ENCODE data around the gene MRPL42. TPM values are rescaled to one million over a fixed set of nuclear protein-coding genes. Genes with fewer than 3 reads are reported as not detected.
"Not testable (repeated sequence)": the region's sequence is repeated elsewhere in the genome, so short reads cannot be mapped to it uniquely, and the experiment has no call there.

Gene MRPL42
- total RNA-seq, 1 donor from 2014 or later = 45.5 TPM

DNA sequence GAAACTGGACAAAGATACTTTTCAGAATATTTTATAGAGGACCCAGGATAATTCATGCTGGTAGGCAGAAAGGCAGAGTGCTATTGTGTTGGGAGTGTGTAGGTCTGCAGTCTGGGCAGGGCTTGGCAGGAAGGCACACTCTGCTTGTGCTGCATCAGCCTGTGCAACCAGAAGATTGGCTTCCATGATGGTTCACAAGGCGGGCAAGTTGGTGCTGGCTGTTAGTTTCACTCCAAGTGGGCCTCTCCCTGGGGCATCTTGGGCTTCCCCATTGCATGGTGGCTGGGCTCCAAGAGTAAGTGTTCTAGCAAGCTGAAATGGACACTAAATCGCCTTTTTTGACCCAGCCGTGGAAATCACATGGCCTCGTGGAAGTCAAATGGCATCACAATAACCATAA lies 23.7 kb upstream of the MRPL42 start:
- DNase-seq (ENCODE audit: low spot score) = no peak

DNA sequence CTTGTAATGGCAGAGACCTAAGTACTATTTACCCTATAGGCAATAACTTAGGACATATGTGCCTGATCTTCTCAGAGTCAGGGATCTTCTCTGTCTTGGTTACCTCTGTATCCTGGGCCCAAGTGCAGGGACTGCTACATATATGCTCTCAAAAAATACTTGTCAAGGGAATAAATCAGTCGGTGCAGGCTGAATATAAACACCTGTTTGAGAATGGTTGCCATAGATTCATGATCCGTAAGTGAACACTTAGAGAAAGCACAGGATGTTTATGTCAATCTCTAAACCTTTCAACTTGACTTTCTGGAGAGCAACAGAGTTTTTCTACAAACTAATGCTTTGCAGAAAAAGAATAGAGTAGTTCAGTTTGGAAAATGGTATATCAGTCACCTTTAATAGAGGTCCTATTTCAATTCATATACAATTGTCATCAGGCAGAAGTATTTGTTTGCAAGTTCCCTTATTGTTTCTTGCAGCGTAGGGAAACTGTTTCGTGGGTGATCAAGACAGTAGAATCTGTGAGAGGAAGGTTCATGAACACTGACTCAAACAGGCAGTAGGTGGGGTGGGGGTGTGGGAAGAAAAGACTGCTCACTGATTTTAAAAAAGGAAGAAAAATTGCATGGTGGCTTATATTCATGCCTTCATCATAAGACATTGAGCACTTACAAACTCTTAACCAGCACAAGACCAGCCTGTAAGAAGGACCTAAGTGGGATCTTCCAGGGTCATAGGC lies 19.6 kb upstream of the MRPL42 start:
- DNase-seq (ENCODE audit: low spot score) = no peak

DNA sequence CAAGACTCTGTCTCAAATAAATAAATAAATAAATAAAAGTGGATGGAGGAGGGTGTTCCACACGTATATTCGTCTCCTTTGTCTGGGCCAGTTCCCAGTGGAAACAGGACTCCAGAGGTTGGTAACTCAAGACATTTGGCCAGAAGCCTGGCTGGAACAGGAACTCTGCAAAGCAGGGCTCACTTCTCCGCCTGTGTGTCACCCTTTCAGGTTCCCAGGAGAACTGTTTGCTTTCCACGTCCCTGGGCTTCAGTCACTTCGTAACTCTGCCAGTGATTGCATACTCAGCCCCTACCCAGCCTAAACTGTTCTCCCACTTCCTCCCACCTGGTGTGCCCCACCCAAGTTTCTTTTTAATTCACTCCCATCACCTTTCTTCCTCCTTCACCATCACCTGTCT lies 18.5 kb upstream of the MRPL42 start:
- no peak for DNase-seq (ENCODE audit: low spot score)

DNA sequence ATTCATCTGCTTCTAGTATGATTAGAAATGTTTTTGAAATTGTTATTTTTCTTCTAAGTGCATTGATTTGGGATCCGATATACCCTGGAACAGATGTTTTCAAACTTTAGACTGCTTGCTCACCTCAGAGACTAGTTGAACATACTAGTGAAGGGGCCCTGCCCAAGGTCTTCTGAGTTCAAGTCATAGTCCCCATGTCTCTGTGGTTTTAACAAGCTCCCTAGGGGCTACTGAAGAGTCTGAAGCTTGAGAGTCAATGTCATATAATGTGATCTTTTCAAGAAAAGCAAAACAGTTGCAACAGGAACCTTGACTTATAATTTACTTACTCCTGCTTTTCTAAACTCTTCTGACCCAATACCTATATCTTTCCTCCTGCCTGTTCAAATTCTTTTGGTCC lies 18.0 kb upstream of the MRPL42 start:
- DNase-seq (ENCODE audit: low spot score) = no peak

GRCh38 chr12:93451423-93452158 lies 15.7 kb upstream of the MRPL42 start:
- DNase-seq (ENCODE audit: low spot score) = no peak

GRCh38 chr12:93453633-93454032 lies 13.7 kb upstream of the MRPL42 start:
- no peak for DNase-seq (ENCODE audit: low spot score)

DNA sequence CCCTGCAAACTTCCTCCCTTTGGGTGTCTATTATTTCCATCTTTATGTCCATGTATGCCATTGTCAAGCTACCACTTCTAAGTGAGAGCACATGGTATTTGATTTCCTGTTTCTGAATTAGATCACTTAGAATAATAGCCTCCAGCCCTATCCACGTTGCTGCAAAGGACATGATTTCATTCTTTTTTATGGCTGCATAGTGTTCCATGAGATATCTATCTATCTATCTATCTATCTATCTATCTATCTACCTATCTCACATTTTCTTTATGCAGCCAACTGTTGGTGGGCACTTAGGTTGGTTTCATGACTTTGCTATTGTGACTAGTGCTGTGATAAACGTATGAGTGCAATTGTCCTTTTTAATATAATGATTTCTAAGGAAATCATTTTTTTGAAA lies 11.2 kb upstream of the MRPL42 start:
- no peak for DNase-seq (ENCODE audit: low spot score)

- no peak for DNase-seq (ENCODE audit: low spot score)
Observed at GRCh38 chr12:93459097-93459496, 8.2 kb upstream of the MRPL42 start.

- no peak for DNase-seq (ENCODE audit: low spot score)
Observed at GRCh38 chr12:93460003-93460402, 7.3 kb upstream of the MRPL42 start.

DNA sequence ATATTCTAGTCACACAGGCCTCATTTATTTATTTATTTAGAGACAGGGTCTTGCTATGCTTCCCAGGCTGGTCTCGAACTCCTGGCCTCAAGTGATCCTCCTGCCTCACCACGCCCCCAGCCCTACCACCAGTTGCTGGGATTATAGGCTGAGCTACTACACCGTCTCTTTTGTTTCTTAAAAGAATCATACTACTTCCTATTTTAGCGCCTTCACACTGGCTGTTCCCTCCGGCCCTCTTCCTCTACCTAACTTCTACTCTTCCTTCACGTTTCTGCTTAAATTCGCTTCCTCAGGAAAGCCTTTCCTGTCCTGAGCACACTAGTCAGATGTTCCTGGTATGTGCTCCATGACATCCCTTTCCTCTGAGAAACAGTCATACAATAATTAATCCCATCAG lies 6.4 kb upstream of the MRPL42 start:
- no peak for DNase-seq (ENCODE audit: low spot score)

GRCh38 chr12:93461503-93461902 lies 5.8 kb upstream of the MRPL42 start:
- DNase-seq (ENCODE audit: low spot score) = no peak

DNA sequence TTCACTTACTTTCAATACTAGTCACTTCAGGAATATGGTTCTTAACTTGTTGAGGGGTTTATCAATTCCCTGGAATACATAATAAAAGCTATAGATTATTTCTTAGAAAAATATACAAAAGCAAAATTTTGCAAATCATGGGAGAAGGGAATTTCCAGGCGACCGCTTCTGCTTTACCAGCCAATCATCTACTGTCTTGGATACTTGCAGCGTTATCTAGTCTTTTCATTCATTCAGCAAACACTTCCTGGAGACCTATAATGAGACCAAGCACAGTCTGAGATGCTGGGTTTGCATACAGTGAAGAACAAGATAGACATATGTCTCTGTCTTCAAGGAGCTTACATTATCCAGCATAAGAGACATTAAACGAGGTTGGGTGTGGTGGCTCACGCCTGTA lies 1.5 kb upstream of the MRPL42 start:
- DNase-seq (ENCODE audit: low spot score) = no peak

- DNase-seq (ENCODE audit: low spot score) = no peak
Observed at GRCh38 chr12:93466625-93467350, 526 bp upstream of the MRPL42 start.

DNA sequence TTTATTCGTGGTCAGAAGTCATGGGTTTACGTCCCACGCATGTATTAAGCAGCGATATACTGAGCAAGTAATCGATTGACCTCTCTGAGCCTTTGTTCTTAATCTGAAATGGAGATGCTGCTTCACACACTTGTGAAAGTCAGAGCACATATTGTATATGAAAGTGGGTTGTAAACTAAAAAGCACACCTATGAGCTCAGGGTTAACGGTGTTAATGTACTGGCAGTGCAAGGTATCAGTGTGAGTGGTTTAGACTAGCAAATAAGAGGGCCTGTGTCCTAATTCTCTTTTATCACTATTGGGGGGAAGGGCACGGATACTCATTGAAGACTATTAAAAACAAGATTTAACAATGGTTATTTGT lies 676 bp downstream of the MRPL42 start:
- DNase-seq (ENCODE audit: low spot score) = no peak

- DNase-seq (ENCODE audit: low spot score) = no peak
Observed at GRCh38 chr12:93469386-93469785, 2.1 kb downstream of the MRPL42 start.

DNA sequence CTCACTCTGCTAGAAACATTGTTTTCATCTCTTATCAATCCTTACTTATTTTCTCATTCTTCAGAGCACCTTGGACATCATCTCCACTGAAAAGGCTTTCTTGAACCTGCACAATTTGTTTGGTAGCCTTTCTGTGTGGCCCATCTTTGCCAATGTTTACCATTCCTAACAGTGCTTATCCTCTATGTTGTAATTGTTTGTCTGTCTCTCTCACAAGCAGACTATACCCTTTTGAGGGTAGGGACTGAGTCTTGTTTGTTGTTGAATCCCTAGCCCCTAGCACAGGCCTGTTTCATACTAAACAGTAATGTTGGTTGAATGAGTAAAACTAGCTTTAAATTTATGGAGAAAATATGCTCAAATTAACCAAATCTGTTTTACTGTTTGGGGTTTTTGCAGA lies 9.2 kb downstream of the MRPL42 start:
- no peak for DNase-seq (ENCODE audit: low spot score)

- DNase-seq (ENCODE audit: low spot score) = no peak
Observed at GRCh38 chr12:93482721-93483120, 15.4 kb downstream of the MRPL42 start.

DNA sequence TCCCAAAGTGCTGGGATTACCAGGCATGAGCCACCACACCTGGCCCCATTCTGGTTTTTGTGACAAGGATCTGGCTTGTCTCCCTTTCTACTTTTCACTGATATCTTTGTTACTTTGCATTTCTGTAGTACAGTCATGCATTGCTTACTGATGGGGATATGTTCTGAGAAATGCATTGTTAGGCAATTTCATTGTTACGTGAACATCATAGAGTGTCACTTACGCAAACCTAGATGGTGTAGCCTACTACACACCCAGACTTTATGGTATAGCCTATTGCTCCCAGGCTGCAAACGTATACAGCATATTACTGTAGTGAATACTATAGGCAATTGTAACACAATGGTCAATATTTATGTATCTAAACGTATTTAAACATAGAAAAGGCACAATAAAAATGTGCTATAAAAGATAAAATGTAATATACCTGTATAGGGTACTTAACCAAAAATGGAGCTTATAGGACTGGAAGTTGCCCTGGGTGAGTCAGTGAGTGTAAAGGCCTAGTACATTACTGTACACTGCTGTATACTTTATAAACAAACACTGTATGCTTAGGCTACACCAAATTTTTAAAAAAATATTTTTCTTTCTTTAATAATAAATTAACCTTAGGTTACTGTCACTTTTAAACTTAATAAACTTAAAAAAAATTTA lies 16.0 kb downstream of the MRPL42 start:
- DNase-seq (ENCODE audit: low spot score) = no peak

GRCh38 chr12:93484315-93484981 lies 17.1 kb downstream of the MRPL42 start:
- DNase-seq (ENCODE audit: low spot score) = no peak

- not testable (repeated sequence) for DNase-seq (ENCODE audit: low spot score)
Observed at GRCh38 chr12:93492808-93493207, 25.5 kb downstream of the MRPL42 start.

- no peak for DNase-seq (ENCODE audit: low spot score)
Observed at GRCh38 chr12:93494096-93494495, 26.8 kb downstream of the MRPL42 start.

Data from mesenteric fat pad (tissue), 1 donor.